Astrocyte of the spinal cord (primary cell): ENCODE results near the gene HOXB2.

Experiments
- DNase-seq: peaks from one replicate; pipeline ENCODE4 v3.0.0; 2011; ENCODE audit warnings: low read depth, low spot score
- H3K4me3 ChIP-seq: 2 replicates; pipeline ENCODE4 v1.5.1; 2011; ENCODE audit warnings: low read depth, mild to moderate bottlenecking, low read length, moderate library complexity
- CTCF ChIP-seq: IDR thresholded peaks from 2 replicates; pipeline ENCODE4 v1.5.1; 2012; ENCODE audit warnings: low read depth, mild to moderate bottlenecking, low read length, inconsistent platforms
- in situ Hi-C: cut with HindIII; loops from 2 replicates; pipeline ENCODE4 v1.10.0; 2017; ENCODE audit warnings: low sequenced_read_pairs

HOXB2 gene

DNA sequence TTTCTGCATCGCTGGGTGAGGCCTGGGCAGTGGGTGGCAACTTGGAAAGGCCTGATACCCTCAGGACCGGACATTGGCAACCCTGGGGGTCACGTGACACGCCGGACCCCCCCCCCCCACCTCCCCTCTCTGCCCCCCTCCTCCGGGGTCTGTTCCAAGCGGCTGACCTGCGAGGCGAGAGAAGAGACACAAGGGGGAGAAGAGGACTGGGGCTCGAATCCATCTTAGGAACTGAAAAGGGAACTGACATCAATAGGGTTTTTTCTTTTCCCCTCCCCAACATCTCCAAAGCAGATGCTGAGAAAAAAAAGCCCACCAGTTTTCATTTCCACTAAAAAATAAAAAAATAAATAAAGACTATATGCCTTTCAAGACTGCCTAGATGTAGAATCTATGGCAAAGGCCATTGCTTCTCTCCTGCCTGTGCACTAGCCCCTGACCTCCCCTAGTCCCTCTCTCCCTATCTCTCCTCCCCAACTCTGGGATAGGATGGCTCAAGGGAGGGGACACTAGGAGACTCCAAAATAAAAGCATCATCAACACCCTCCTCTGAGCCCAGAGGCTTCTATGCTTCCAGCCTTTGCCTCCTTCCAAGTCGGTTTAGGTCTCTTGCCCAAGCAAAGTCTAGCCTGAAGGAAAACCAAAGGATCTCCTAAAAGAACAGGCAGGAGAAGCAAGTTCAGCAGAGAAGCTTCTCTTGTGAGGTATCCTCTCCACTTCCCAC lies 7.7 kb upstream of the HOXB2 start:
- in situ Hi-C loops, result no loop called here
- peak; percentile 72 for DNase-seq
- no peak for TF ChIP-seq CTCF
- H3K4me3 ChIP-seq, result peak overlapping the region; percentile 16

GRCh38 chr17:48551596-48552465 lies 6.9 kb upstream of the HOXB2 start:
- DNase-seq, result peak; percentile 56
- in situ Hi-C loops, result no loop called here
- H3K4me3 ChIP-seq, result peak overlapping the region; percentile 16
- peak; percentile 0 for TF ChIP-seq CTCF

DNA sequence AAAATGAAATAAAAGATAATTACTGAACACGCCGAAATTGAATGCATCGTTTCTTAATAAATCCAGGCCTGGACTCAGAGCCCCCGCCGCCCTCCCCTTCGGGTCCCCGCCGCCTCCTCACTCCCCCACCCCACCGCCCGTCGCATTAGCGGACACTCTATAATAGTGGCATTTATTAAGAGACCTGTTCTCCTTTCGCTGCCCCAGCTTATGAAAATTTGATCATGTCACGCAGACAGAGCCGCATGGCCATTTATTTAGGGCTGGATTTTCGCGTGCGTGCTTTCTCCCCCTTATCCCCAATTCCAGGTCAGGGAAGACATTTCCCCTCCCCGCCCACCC lies 6.3 kb upstream of the HOXB2 start:
- in situ Hi-C loops, result no loop called here
- TF ChIP-seq CTCF, result no peak
- H3K4me3 ChIP-seq, result peak overlapping the region; percentile 16
- DNase-seq, result peak; percentile 52

DNA sequence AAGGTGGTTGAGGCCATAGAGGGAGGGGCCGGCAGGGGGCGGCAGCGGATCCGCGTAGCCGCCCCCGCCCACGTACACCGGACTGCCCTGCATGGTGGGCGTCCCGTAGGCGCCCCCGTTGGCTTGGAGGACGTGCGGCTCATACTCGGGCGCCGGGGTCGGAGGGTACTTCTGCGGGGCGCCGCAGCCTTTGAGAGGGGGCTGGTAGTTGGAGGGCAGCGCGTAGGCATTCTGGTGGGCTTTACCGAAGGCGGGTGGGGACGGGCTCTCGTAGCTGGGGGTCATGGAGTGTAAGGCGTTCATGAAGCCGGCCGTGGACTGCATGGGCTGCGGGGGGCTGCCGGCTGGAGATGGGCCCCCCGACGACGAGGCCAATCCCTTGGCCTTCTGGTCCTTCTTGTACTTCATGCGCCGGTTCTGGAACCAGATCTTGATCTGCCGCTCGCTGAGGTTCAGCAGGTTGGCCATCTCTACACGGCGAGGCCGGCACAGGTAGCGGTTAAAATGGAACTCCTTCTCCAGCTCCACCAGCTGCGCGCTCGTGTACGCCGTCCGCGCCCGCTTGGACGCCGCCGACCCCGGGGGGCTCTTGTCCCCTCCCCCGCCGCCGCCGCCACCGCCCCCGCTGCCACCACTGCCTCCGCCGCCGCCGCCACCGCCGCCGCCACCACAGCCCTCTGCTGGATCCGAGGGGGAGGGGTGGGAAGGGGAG lies 5.7 kb upstream of the HOXB2 start:
- peak overlapping the region; percentile 16 for H3K4me3 ChIP-seq
- DNase-seq, result peak; percentile 43
- in situ Hi-C loops, result no loop called here
- peak; percentile 52 for TF ChIP-seq CTCF

DNA sequence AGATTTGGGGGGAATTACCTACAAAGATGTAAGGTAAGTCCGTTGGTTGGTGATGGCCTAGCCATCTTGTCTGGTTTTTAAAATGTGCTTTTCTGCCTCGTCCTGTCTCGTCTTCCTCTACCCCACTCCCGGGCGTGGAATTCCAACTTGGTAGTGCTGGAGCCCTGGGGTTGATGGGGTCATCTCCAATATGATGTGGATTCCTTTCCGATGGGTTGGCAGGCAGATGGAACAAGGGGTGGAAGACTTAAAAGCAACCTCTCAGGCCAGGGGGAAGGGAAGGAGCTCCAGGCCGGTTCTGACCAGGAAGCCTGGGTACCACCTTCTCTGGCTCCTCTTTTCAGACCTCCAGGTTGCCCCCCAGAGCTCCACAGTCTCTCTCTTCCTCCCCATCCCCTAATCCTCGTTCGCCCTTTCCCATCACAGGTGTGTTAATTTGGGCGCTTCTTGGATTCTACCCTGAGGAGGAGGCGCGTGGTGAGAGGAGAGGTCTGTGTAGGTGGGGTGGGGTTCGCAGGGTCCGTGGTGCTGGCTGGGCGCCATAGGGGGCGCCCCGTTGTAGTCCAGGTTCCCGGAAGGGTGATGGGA lies 5.1 kb upstream of the HOXB2 start:
- DNase-seq, result peak; percentile 59
- peak overlapping the region; percentile 16 for H3K4me3 ChIP-seq
- in situ Hi-C loops, result no loop called here
- TF ChIP-seq CTCF, result no peak

DNA sequence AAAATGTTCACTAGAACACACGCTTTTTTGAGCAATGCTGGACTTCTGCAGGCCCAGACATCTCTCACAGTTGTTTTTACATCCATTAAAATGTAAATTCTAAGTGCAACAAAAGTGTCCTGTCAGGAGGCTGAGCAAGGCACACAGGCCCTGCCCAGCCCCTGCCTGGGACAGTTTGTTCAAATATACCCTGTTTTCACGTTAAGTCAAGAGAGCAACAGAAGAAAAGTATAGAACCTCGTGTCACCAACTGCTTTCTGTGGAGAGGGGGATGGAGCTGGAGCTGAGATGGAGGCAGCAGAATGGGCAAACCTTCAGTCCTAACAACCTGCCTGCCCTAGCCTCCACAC lies 4.3 kb upstream of the HOXB2 start:
- in situ Hi-C loops, result no loop called here
- no peak overlapping the region for H3K4me3 ChIP-seq
- TF ChIP-seq CTCF, result no peak
- DNase-seq, result peak; percentile 43
